HepG2 (cell line): ENCODE data around the gene SLC6A6.

Source experiments
- DPF2 ChIP-seq: sonication (generic); formaldehyde crosslinking; IDR thresholded peaks from 2 replicates; pipeline ENCODE4 v1.4.0; 2020; ENCODE audit warnings: mild to moderate bottlenecking, low read depth, missing genetic modification reagents, borderline replicate concordance
- HOXA7 ChIP-seq: sonication (generic); formaldehyde crosslinking; IDR thresholded peaks from 2 replicates; pipeline ENCODE4 v1.8.1; 2022; ENCODE audit warnings: mild to moderate bottlenecking, missing genetic modification reagents, moderate library complexity
- POLR2A ChIP-seq, 2 experiments: IDR thresholded peaks; 2 replicates each; pipeline ENCODE4 v1.6.1; 2011; ENCODE audit warnings: low read depth in 2 of 2, low read length in 2 of 2, mild to moderate bottlenecking in 1 of 2, moderate library complexity in 1 of 2; ENCODE audit not compliant: insufficient read depth in 1 of 2
- POLR2AphosphoS5 ChIP-seq: IDR thresholded peaks from 2 replicates; pipeline ENCODE4 v1.6.1; 2012; ENCODE audit warnings: low read depth, low read length
- PREB ChIP-seq: sonication (generic); formaldehyde crosslinking; IDR thresholded peaks from 2 replicates; pipeline ENCODE4 v1.4.0; 2020; ENCODE audit warnings: missing genetic modification reagents
- SNAPC2 ChIP-seq: sonication (generic); formaldehyde crosslinking; IDR thresholded peaks from 2 replicates; pipeline ENCODE4 v1.8.1; 2022; ENCODE audit warnings: mild to moderate bottlenecking, missing genetic modification reagents
- ZFP37 ChIP-seq: sonication (generic); formaldehyde crosslinking; IDR thresholded peaks from 2 replicates; pipeline ENCODE4 v1.4.0; 2020; ENCODE audit warnings: missing genetic modification reagents, borderline replicate concordance
- ZNF510 ChIP-seq: sonication (generic); formaldehyde crosslinking; IDR thresholded peaks from 2 replicates; pipeline ENCODE4 v1.4.0; 2020; ENCODE audit warnings: low read depth, mild to moderate bottlenecking, missing genetic modification reagents
- TF ChIP-seq, protein P1 (sequence below): IDR thresholded peaks from 2 replicates; pipeline ENCODE4 v1.6.1; 2016; ENCODE audit warnings: missing compliant biosample characterization, missing genetic modification reagents, borderline replicate concordance

DNA sequence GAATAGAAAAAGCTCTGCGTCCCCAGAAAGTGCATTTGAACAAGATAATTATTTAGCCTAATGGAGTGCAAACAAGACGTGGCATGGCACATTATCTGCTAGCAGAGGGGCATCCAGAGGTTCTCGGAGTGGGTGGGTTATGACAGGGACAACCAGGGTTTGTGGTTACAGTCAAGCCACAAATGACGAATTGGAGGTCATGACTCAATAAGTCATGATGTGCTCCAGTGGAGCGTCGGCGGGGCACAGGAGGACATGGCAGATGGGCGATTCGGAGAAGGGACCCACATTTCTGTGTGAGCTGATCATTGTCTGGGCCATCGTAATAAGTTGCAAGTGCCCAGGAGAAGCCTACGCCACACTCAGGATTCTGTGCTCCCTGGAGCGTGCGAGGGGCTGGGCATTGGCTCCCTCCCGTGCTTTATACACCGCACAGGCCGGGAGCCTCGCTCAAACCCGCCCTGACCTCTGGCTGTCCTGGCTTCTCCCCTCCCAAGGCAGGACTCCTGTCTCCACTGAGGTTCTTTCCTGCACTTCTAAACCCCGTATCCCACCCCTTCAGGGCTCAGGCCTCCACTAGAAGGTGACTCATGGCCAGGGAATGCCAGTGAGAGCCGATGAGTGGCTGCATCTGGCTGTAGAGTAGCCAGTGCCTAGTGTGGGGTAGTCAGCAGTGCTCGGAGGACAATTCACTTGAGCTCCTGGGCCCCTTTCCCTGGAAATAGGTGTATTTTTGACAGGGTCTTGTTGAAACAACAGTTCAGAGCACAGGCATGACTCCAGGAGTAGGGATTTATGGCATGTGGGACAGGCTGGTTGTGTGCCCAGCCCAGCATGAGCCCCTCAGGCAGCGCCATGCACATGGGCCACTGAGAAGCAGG, 70.3 kb downstream of the SLC6A6 start:
- no peak for TF ChIP-seq DPF2 (CRISPR knock-in tag)
- no peak for TF ChIP-seq POLR2A (IDR thresholded peaks at IDR 0.05; ENCODE audit: insufficient read depth in 1 of 2, low read depth in 2 of 2, low read length in 2 of 2)
- TF ChIP-seq, protein P1, sequence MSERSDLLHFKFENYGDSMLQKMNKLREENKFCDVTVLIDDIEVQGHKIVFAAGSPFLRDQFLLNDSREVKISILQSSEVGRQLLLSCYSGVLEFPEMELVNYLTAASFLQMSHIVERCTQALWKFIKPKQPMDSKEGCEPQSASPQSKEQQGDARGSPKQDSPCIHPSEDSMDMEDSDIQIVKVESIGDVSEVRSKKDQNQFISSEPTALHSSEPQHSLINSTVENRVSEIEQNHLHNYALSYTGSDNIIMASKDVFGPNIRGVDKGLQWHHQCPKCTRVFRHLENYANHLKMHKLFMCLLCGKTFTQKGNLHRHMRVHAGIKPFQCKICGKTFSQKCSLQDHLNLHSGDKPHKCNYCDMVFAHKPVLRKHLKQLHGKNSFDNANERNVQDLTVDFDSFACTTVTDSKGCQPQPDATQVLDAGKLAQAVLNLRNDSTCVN (CRISPR knock-in tag), result no peak
- no peak for TF ChIP-seq ZNF510 (CRISPR knock-in tag)
- no peak for TF ChIP-seq PREB (CRISPR knock-in tag)
- no peak for TF ChIP-seq POLR2AphosphoS5
- TF ChIP-seq HOXA7 (CRISPR knock-in tag), result no peak
- TF ChIP-seq SNAPC2 (CRISPR knock-in tag), result no peak
- no peak for TF ChIP-seq ZFP37
